Tibial nerve (tissue), 4 donors: Measurements from ENCODE around the gene FXYD1. TPM values are rescaled to one million over a fixed set of nuclear protein-coding genes. Genes with fewer than 3 reads are reported as not detected.

ENCODE experiments used
- DNase-seq, 2 donors: peaks; one replicate each; pipeline ENCODE4 v3.0.0-alpha.2; 2019; ENCODE audit warnings: low spot score in 2 of 2
- H3K27ac ChIP-seq, 4 donors: fragments of 200-600 bp; sonication (generic) in 3 of 4; one replicate each; pipeline ENCODE4 v1.5.1; 2017 to 2019; ENCODE audit warnings: mild to moderate bottlenecking in 1 of 4
- H3K27me3 ChIP-seq, 2 donors: fragments of 200-600 bp; sonication (generic) in 1 of 2; one replicate each; pipeline versions ENCODE4 v1.5.1 to v1.6.0; 2017 to 2019
- H3K36me3 ChIP-seq, 3 donors: fragments of 200-600 bp; sonication (generic); one replicate each; pipeline ENCODE4 v1.5.1; 2018 to 2019
- H3K4me1 ChIP-seq, 4 donors: fragments of 200-600 bp; sonication (generic) in 3 of 4; one replicate each; pipeline ENCODE4 v1.5.1; 2017 to 2019
- H3K4me3 ChIP-seq, 4 donors: fragments of 200-600 bp; sonication (generic) in 3 of 4; one replicate each; pipeline ENCODE4 v1.5.1; 2017 to 2019; ENCODE audit warnings: mild to moderate bottlenecking in 1 of 4, moderate library complexity in 1 of 4
- H3K9me3 ChIP-seq, 4 donors: fragments of 200-600 bp; sonication (generic) in 3 of 4; one replicate each; pipeline ENCODE4 v1.5.1; 2017 to 2019
- EP300 ChIP-seq, 2 donors: sonication (generic); formaldehyde crosslinking; IDR thresholded peaks; one replicate each; pipeline ENCODE4 v1.6.1; 2017; ENCODE audit warnings: antibody characterized with exemption in 2 of 2, mild to moderate bottlenecking in 1 of 2
- POLR2A ChIP-seq, 2 donors: fragments of 450-650 bp; IDR thresholded peaks; one replicate each; pipeline ENCODE4 v1.6.1; 2017; ENCODE audit warnings: antibody characterized with exemption in 2 of 2, mild to moderate bottlenecking in 2 of 2, moderate library complexity in 2 of 2
- WGBS, 2 donors: methylation state at CpG; one replicate each; pipeline ENCODE4 v1.1.5; 2018; 5-methylcytosine and 5-hydroxymethylcytosine counted together
- total RNA-seq, 4 donors: library from RNA; depleted of rRNA; stranded (reverse); fragments of >200 nt; gene quantifications; one replicate each; pipeline ENCODE4 v1.1.0, GENCODE V29; 2016
- TF ChIP-seq, protein P1 (sequence below), 5 experiments: fragments of 200-600 bp in 3 of 5; fragments of 450-650 bp in 2 of 5; sonication (generic) in 3 of 5; IDR thresholded peaks; one replicate each; pipeline ENCODE4 v1.5.1; 2016 to 2019; ENCODE audit warnings: antibody characterized with exemption in 5 of 5, mild to moderate bottlenecking in 3 of 5, moderate library complexity in 2 of 5

FXYD1 gene
- total RNA-seq = 100 to 1,000 TPM in 1 of 4 donors, 10 to 100 TPM in 3; 72.9 to 193 (median 84.9) TPM

GRCh38 chr19:35138305-35138892 lies at the start of gene FXYD1:
TSS of gene FXYD1 (plus strand) at chr19:35138824. CDS start at chr19:35140080, 1,256 bp downstream.
- no peaks in the 10 kb centered on the region for H3K27me3 ChIP-seq
- peak within 1 kb of the TSS; percentile 48 to 62 (median 54) for H3K4me3 ChIP-seq
- 20 to 29% methylated on average over 10 to 15 of the region's 18 CpGs for WGBS, 2 donors
- DNase-seq = peak in 1 of 2 donors; percentile 44
- H3K27ac ChIP-seq = peak within 1 kb of the TSS; percentile 88 to 99 (median 96)
- peaks cover 0 to 65% (median 45%) of the 10 kb centered on the region in 4 donors for H3K4me1 ChIP-seq
- TF ChIP-seq POLR2A (IDR thresholded peaks at IDR 0.05) = no peak
- TF ChIP-seq, protein P1, sequence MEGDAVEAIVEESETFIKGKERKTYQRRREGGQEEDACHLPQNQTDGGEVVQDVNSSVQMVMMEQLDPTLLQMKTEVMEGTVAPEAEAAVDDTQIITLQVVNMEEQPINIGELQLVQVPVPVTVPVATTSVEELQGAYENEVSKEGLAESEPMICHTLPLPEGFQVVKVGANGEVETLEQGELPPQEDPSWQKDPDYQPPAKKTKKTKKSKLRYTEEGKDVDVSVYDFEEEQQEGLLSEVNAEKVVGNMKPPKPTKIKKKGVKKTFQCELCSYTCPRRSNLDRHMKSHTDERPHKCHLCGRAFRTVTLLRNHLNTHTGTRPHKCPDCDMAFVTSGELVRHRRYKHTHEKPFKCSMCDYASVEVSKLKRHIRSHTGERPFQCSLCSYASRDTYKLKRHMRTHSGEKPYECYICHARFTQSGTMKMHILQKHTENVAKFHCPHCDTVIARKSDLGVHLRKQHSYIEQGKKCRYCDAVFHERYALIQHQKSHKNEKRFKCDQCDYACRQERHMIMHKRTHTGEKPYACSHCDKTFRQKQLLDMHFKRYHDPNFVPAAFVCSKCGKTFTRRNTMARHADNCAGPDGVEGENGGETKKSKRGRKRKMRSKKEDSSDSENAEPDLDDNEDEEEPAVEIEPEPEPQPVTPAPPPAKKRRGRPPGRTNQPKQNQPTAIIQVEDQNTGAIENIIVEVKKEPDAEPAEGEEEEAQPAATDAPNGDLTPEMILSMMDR (IDR thresholded peaks at IDR 0.05) = no peak
- no peak for TF ChIP-seq EP300 (IDR thresholded peaks at IDR 0.05)
- no peaks in the 10 kb centered on the region for H3K9me3 ChIP-seq
- no peaks in the 10 kb centered on the region for H3K36me3 ChIP-seq

DNA sequence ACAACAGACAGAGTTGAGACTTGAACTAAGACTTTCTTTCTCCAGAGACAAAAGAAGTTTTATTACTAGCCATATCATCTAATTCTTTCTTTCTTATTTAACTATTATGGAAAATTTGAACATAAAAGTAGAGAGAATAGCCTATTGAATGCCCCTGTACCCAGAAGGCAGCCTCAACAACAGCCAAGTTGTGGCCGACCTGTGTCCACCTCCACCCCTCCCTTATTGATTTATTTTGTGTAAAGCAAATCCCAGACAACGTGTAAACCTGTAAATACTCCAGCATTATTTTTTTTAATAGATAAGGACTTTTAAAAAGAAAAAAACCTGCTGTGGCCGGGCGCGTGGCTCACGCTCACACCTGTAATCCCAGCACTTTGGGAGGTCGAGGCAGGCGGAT lies 49.1 kb upstream of the FXYD1 start:
- Histone ChIP-seq H3K27me3 (peaks cover 0 to 8% of the 10 kb centered on the region in 2 donors), H3K9me3 (no peaks in the 10 kb centered on the region), H3K36me3 (no peaks in the 10 kb centered on the region), H3K4me1 (peaks cover 0 to 16% (median 7%) of the 10 kb centered on the region in 4 donors), H3K4me3 (no peak overlapping the region), H3K27ac (no peak overlapping the region)
- DNase-seq = no peak
- no peak for TF ChIP-seq EP300 (IDR thresholded peaks at IDR 0.05)
- TF ChIP-seq POLR2A (IDR thresholded peaks at IDR 0.05) = no peak
- TF ChIP-seq, protein P1 (IDR thresholded peaks at IDR 0.05) = no peak
- WGBS, 2 donors = 87 to 88% methylated on average over 8 of the region's 8 CpGs

GRCh38 chr19:35090160-35090505 lies 48.5 kb upstream of the FXYD1 start:
- TF ChIP-seq EP300 (IDR thresholded peaks at IDR 0.05) (no peak), POLR2A (IDR thresholded peaks at IDR 0.05) (no peak)
- TF ChIP-seq, protein P1 (IDR thresholded peaks at IDR 0.05) = no peak
- Histone ChIP-seq H3K36me3 (no peaks in the 10 kb centered on the region), H3K27me3 (peaks cover 0 to 8% of the 10 kb centered on the region in 2 donors), H3K9me3 (no peaks in the 10 kb centered on the region), H3K27ac (peak overlapping the region in 1 of 4 donors; percentile 25), H3K4me1 (peaks cover 0 to 16% (median 7%) of the 10 kb centered on the region in 4 donors), H3K4me3 (peak overlapping the region in 1 of 4 donors; percentile 9)
- 30 to 45% methylated on average over 9 of the region's 9 CpGs for WGBS, 2 donors
- DNase-seq = no peak

DNA sequence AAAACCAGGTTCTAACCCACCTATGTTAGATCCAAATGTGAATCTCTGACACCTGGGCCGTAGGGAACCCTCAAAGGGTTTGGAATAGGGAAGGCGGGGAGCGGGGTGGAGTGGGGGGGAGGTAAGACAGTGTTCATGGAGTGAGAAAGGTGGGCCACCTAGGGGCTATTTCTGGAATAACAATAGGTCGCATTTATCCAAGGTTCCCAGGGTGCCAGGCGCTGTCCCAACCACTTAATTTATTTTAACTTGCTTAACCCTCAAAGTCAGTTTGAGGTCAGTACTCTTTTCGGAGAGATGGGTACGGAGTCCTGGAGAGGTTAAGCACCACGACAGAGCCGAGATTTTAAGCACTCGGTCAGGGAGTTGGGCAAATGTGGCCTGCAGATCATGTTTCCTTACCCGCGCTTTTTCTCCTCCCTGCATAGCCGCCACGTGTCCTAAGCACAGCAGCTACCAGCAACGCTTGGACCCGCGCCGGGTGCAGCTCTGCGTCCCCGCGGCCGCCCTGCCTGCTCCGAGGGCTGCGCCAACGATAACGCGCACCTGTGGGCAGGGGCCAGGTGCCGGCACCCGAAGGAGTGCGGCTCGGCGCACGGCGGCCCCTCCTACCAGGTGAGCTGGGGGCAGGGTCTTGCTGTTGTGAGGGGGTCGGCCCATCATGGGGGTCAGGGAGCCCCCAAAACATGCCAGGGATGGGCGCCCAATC lies 48.0 kb upstream of the FXYD1 start:
- no peaks in the 10 kb centered on the region for H3K9me3 ChIP-seq
- H3K4me1 ChIP-seq = peaks cover 0 to 16% (median 7%) of the 10 kb centered on the region in 4 donors
- H3K27ac ChIP-seq = peak overlapping the region in 3 of 4 donors; percentile 24 to 47 (median 25)
- 9 to 13% methylated on average over 34 to 35 of the region's 36 CpGs for WGBS, 2 donors
- peak overlapping the region; percentile 7 to 25 (median 14) for H3K4me3 ChIP-seq
- DNase-seq = peak; percentile 33 to 83
- peaks cover 0 to 8% of the 10 kb centered on the region in 2 donors for H3K27me3 ChIP-seq
- H3K36me3 ChIP-seq = no peaks in the 10 kb centered on the region
- TF ChIP-seq POLR2A (IDR thresholded peaks at IDR 0.05) = no peak
- TF ChIP-seq, protein P1 (IDR thresholded peaks at IDR 0.05) = peak; percentile 62 to 77 (median 71)

DNA sequence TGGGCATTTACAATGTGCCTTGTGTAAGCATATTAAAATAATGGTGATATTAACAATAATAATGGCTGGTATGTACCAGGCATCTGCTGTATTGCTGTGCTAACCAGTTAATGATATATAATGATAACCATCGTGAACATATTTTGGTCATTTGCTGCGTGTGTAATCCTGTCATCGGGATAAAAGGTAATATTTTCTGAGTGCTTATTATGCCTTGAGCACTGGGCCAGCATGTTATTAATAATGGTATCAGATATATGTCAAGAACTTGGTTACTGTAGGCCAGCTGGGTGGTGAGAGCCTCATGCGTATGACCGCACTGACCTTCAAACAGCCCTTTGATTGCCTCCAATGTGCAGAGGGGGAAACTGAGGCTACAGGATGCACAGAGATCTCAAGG lies 45.2 kb upstream of the FXYD1 start:
- Histone ChIP-seq H3K4me1 (peaks cover 0 to 20% (median 7%) of the 10 kb centered on the region in 4 donors), H3K36me3 (no peaks in the 10 kb centered on the region), H3K9me3 (no peaks in the 10 kb centered on the region), H3K27me3 (peaks cover 0 to 8% of the 10 kb centered on the region in 2 donors), H3K4me3 (no peak overlapping the region), H3K27ac (no peak overlapping the region)
- TF ChIP-seq EP300 (IDR thresholded peaks at IDR 0.05) (no peak), POLR2A (IDR thresholded peaks at IDR 0.05) (no peak)
- TF ChIP-seq, protein P1 (IDR thresholded peaks at IDR 0.05) = no peak
- DNase-seq = no peak
- WGBS, 2 donors = 94 to 96% methylated on average over 5 of the region's 5 CpGs
